BJ (cell line): ENCODE results near the gene TWSG1. TPM values are rescaled to one million over a fixed set of nuclear protein-coding genes. Genes with fewer than 3 reads are reported as not detected.

Experiments
- CTCF ChIA-PET: fragments of 350-600 bp; formaldehyde crosslinking; extraction: SDS; loops from one replicate; lab custom pipeline; 2021; ENCODE audit warnings: antibody characterized with exemption, inconsistent platforms; lab: Yijun Ruan, JAX
- POLR2A ChIA-PET: fragments of 300-600 bp; sonication (Branson Sonifier 250); formaldehyde crosslinking; extraction: SDS; loops from one replicate; lab custom pipeline; 2021; ENCODE audit warnings: antibody characterized with exemption; lab: Charles Lee
- DNase-seq: peaks from one replicate; pipeline ENCODE4 v3.0.0-alpha.2; 2011; ENCODE audit warnings: low read depth
- H3K27me3 ChIP-seq: 2 replicates; pipeline ENCODE4 v1.6.0; 2011; ENCODE audit warnings: low read length; ENCODE audit not compliant: control insufficient read depth, insufficient read depth
- H3K36me3 ChIP-seq: 2 replicates; pipeline ENCODE4 v1.5.1; 2011; ENCODE audit warnings: low read length; ENCODE audit not compliant: control insufficient read depth, insufficient read depth
- H3K4me3 ChIP-seq: 2 replicates; pipeline ENCODE4 v1.5.1; 2011; ENCODE audit warnings: low read depth, mild to moderate bottlenecking, control low read depth, low read length
- polyA plus RNA-seq: library from polyadenylated mRNA; depleted of rRNA; stranded (reverse); fragments of >200 nt; gene quantifications from 2 replicates; pipeline ENCODE4 v1.2.3, GENCODE V29; 2011
- TF ChIP-seq, protein P1 (sequence below): IDR thresholded peaks from 2 replicates; pipeline ENCODE4 v1.5.1; 2011; ENCODE audit warnings: low read depth, mild to moderate bottlenecking, control low read depth, inconsistent platforms, low read length, moderate library complexity; ENCODE audit not compliant: insufficient read depth

TWSG1 gene
- polyA plus RNA-seq, 1 experiment: 127 TPM

GRCh38 chr18:9343577-9343976 is 9.0 kb downstream of the TWSG1 start:
- TF ChIP-seq, protein P1, sequence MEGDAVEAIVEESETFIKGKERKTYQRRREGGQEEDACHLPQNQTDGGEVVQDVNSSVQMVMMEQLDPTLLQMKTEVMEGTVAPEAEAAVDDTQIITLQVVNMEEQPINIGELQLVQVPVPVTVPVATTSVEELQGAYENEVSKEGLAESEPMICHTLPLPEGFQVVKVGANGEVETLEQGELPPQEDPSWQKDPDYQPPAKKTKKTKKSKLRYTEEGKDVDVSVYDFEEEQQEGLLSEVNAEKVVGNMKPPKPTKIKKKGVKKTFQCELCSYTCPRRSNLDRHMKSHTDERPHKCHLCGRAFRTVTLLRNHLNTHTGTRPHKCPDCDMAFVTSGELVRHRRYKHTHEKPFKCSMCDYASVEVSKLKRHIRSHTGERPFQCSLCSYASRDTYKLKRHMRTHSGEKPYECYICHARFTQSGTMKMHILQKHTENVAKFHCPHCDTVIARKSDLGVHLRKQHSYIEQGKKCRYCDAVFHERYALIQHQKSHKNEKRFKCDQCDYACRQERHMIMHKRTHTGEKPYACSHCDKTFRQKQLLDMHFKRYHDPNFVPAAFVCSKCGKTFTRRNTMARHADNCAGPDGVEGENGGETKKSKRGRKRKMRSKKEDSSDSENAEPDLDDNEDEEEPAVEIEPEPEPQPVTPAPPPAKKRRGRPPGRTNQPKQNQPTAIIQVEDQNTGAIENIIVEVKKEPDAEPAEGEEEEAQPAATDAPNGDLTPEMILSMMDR: no peak
- ChIA-PET POLR2A (no interaction called here), CTCF (no interaction called here)
- Histone ChIP-seq H3K4me3 (no peak overlapping the region), H3K36me3 (peaks cover 2% of the 10 kb centered on the region; the same call in 1 of the 2 replicates), H3K27me3 (no peaks in the 10 kb centered on the region)
- DNase-seq: no peak

- Histone ChIP-seq H3K27me3 (no peaks in the 10 kb centered on the region), H3K36me3 (peaks cover 2% of the 10 kb centered on the region; the same call in 1 of the 2 replicates), H3K4me3 (no peak overlapping the region)
- TF ChIP-seq, protein P1: no peak
- ChIA-PET POLR2A (interaction anchor here (0.6 kb wide), 1 partner anchor 33 kb away, joined by 3 read pairs; no protein-coding TSS in a partner anchor), CTCF (no interaction called here)
- DNase-seq: no peak
These were observed 12.2 kb downstream of the TWSG1 start for GRCh38 chr18:9346775-9347174.

DNA sequence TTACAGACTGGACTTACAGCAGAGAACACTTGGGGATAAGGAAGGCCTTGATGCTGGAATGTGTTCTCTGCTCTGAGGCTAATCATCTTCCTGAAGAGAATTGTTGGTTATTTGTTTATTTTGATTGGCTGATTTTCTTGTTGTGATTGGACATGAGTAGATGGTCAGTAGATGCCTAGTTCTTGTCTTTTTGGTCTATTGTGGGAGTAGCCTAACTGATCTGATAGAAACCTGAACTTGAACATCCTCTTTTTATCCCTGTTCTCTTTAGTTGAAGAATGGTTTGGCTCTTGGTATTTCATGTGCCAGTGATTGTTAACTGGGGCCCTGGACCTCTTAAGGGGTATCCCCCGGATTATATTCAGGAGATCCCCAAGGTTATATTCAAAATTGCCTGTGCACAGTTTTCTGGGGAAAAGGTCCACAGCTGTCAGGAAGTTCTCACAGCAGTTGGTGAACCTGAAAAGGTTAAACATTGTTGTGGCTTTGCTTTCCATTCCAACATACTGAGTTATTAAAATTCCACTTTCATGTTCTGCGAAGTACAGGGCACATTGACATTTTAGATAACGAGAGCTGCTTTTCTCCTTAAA is 13.6 kb downstream of the TWSG1 start:
- DNase-seq: no peak
- H3K36me3 ChIP-seq: peaks cover 2% of the 10 kb centered on the region; the same call in 1 of the 2 replicates
- no peak overlapping the region for H3K4me3 ChIP-seq
- H3K27me3 ChIP-seq: no peaks in the 10 kb centered on the region
- TF ChIP-seq, protein P1: no peak
- ChIA-PET POLR2A (no interaction called here), CTCF (no interaction called here)

GRCh38 chr18:9348766-9349165 is 14.2 kb downstream of the TWSG1 start:
- Histone ChIP-seq H3K4me3 (no peak overlapping the region), H3K27me3 (no peaks in the 10 kb centered on the region), H3K36me3 (peaks cover 2% of the 10 kb centered on the region; the same call in 1 of the 2 replicates)
- no peak for DNase-seq
- TF ChIP-seq, protein P1: no peak
- POLR2A ChIA-PET: no interaction called here
- CTCF ChIA-PET: no interaction called here

- CTCF ChIA-PET: no interaction called here
- no peak for DNase-seq
- TF ChIP-seq, protein P1: no peak
These were observed 19.0 kb downstream of the TWSG1 start for GRCh38 chr18:9353596-9353995.

More at GRCh38 chr18:9353596-9353995, 19.0 kb downstream of the TWSG1 start:
- no peaks in the 10 kb centered on the region for H3K36me3 ChIP-seq
- no peak overlapping the region for H3K4me3 ChIP-seq
- H3K27me3 ChIP-seq: no peaks in the 10 kb centered on the region
- POLR2A ChIA-PET: no interaction called here
